GM13976 (cell line): Measurements from ENCODE around the gene FGD4.

Source experiments
- DNase-seq: peaks from one replicate; pipeline ENCODE4 v3.0.0; 2012; ENCODE audit warnings: low spot score
- in situ Hi-C: fragments of 300-500 bp; cut with MboI; formaldehyde crosslinking; loops from one replicate; pipeline ENCODE4 v1.12.0; 2022; ENCODE audit warnings: low sequenced_read_pairs, mixed read lengths, inconsistent platforms; ENCODE audit not compliant: unreplicated experiment
- TF ChIP-seq, protein P1 (sequence below): IDR thresholded peaks from 2 replicates; pipeline ENCODE4 v1.5.1; 2012; ENCODE audit warnings: borderline replicate concordance, mild to moderate bottlenecking; ENCODE audit not compliant: insufficient read depth; ENCODE audit errors: extremely low read depth, missing control alignments, control extremely low read depth

Gene FGD4

GRCh38 chr12:32609966-32610365, 210.6 kb downstream of the FGD4 start:
- peak; percentile 34 for DNase-seq
- in situ Hi-C loops = no loop called here
- TF ChIP-seq, protein P1, sequence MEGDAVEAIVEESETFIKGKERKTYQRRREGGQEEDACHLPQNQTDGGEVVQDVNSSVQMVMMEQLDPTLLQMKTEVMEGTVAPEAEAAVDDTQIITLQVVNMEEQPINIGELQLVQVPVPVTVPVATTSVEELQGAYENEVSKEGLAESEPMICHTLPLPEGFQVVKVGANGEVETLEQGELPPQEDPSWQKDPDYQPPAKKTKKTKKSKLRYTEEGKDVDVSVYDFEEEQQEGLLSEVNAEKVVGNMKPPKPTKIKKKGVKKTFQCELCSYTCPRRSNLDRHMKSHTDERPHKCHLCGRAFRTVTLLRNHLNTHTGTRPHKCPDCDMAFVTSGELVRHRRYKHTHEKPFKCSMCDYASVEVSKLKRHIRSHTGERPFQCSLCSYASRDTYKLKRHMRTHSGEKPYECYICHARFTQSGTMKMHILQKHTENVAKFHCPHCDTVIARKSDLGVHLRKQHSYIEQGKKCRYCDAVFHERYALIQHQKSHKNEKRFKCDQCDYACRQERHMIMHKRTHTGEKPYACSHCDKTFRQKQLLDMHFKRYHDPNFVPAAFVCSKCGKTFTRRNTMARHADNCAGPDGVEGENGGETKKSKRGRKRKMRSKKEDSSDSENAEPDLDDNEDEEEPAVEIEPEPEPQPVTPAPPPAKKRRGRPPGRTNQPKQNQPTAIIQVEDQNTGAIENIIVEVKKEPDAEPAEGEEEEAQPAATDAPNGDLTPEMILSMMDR = no peak

DNA sequence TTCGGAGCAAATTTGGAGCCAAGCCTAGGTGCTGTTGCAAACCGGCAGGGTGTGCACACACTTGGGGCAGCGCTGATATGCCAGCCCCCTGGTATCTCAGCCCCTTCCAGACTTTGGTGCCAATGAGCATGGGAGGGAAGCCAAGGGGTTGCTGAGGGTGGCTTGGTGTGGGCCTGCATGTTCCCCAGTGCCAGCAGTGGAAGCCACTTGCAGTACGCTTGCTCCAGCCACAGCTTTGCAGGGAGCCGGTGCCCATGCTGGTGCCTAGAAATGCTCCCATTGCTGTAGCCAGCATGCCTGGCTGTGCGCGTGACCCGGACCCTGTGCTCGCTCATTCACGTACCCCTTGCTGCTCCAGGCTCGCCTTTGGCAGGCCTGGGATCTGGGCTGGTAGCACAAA, 212.6 kb downstream of the FGD4 start:
- DNase-seq = no peak
- in situ Hi-C loops = no loop called here
- TF ChIP-seq, protein P1 = no peak

DNA sequence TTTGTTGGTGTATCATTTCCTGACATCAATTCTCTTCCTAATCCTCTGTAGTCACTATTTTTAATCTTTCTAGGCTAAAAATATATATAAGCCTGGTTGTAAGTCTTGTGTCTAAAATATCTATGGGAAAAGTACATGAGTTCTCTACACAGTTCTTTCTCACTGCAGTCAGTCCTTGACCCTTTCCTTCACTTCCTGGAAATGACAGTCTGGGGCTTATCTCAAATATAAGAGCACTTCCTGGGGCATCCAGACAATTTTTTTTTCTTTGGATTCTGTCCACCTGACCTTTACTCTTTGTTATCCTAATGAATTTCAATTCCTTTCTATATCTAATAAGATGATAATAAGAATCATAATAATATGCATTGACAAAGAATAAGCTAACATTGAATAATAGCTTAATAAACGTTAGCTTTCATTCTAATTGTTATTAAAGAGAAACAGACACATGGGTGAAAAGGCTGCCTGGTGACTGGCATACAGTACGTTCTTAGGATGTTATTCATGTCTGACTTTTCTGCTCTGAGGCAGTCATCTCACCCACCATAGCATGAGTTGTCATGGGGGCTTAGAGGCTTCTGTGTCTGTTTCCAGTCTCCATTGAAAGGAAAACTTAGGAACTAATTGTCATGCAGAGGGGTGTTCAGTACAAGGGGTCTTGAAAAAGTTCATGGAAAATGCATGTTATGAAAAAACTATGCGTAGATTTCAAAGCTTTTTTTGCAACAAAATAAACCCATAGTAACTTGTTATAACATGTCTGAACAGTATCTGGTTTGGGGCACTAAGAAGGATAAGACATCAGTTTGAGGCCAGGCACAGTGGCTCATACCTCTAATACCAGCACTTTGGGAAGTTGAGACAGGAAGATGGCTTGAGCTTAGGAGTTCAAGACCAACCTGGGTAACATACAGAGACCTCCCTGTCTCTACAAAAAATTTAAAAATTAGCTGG, 213.6 kb downstream of the FGD4 start:
- TF ChIP-seq, protein P1 = no peak
- in situ Hi-C loops = no loop called here

DNA sequence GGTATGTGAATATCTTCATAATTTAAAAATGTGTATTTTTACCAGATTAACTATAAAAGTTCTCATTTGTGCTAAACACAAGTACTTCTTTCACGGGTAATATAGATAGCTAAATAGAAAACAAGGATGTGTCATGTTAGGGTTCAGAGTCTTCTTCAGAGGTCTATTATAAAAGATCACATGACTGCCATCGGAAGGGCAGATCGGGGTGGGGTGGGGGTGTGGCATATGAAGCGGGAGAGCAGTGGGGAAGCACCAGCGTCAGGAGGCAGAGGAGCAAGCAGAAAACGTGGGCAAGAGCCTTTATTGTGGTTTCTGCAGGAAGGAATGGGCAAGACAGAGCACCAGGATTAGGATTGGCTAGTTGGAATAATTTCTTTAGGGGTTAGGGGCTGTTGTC, 216.1 kb downstream of the FGD4 start:
- in situ Hi-C loops = no loop called here
- TF ChIP-seq, protein P1 = no peak
- no peak for DNase-seq

More for the DNA sequence above, 213.6 kb downstream of the FGD4 start:
- DNase-seq = no peak

GRCh38 chr12:32617534-32617933, 218.2 kb downstream of the FGD4 start:
- DNase-seq = peak; percentile 10
- in situ Hi-C loops = no loop called here
- TF ChIP-seq, protein P1 = no peak

DNA sequence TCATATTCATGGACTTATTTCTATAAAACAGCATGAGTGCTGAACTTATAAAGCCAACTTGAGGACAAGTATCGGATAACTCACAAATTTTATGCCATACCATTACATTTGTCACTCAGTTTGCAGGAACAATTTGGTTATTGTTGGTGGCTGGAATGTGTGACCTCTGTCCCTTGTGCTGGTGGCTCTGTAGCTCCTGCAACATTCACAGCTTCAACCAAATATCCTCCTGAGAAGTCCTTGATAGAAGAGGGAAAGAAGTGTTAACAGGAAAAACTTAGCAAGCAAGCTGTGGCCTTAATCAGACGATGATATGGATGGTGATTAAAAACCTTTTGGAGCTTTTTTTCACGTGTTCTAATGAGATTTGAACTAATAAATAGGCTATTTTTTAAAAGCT, 218.8 kb downstream of the FGD4 start:
- TF ChIP-seq, protein P1 = no peak
- in situ Hi-C loops = no loop called here

More for the DNA sequence above, 218.8 kb downstream of the FGD4 start:
- no peak for DNase-seq
